Measurements from ENCODE around the gene CLRN3. TPM values are rescaled to one million over a fixed set of nuclear protein-coding genes. Genes with fewer than 3 reads are reported as not detected.

CLRN3 gene
- total RNA-seq, 4 donors from 2014 or later, result not detected

DNA sequence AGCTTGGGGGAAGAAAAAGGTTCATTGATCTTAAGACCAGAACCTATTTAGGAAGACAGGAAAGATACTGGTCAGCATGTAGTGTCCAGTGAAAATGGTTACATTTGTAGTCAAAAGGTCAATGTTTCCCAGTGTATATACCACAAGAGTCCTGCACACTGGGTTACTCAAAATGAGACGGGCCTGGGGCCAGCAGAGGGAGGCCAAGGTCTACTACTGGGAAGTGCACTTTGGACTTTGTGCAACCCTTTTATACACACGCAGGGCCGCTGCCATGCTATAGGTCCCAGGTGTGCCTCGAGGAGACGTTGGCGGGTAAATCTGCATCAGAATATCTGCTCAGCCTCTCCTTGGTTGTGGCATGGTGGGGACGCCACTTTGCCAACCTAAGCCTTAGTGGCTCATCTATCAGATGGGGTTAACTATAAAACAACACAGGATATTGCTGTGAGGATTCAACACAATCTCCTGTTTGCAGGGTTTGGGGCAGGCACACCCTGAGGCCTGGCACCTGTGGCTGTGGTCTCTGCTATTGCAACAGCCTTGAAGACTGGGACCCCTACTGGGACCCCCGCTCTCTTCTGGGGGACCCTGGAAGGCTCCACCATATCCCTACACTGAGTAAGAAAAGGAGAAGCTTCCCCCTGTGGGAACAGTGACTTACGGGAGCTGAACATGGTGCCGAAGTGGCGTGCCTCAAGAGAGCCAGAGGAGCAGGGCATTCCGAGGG is 19.7 kb downstream of the CLRN3 start:
- TF ChIP-seq, protein P1, sequence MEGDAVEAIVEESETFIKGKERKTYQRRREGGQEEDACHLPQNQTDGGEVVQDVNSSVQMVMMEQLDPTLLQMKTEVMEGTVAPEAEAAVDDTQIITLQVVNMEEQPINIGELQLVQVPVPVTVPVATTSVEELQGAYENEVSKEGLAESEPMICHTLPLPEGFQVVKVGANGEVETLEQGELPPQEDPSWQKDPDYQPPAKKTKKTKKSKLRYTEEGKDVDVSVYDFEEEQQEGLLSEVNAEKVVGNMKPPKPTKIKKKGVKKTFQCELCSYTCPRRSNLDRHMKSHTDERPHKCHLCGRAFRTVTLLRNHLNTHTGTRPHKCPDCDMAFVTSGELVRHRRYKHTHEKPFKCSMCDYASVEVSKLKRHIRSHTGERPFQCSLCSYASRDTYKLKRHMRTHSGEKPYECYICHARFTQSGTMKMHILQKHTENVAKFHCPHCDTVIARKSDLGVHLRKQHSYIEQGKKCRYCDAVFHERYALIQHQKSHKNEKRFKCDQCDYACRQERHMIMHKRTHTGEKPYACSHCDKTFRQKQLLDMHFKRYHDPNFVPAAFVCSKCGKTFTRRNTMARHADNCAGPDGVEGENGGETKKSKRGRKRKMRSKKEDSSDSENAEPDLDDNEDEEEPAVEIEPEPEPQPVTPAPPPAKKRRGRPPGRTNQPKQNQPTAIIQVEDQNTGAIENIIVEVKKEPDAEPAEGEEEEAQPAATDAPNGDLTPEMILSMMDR (IDR thresholded peaks at IDR 0.05; ENCODE audit: low read depth), result no peak

DNA sequence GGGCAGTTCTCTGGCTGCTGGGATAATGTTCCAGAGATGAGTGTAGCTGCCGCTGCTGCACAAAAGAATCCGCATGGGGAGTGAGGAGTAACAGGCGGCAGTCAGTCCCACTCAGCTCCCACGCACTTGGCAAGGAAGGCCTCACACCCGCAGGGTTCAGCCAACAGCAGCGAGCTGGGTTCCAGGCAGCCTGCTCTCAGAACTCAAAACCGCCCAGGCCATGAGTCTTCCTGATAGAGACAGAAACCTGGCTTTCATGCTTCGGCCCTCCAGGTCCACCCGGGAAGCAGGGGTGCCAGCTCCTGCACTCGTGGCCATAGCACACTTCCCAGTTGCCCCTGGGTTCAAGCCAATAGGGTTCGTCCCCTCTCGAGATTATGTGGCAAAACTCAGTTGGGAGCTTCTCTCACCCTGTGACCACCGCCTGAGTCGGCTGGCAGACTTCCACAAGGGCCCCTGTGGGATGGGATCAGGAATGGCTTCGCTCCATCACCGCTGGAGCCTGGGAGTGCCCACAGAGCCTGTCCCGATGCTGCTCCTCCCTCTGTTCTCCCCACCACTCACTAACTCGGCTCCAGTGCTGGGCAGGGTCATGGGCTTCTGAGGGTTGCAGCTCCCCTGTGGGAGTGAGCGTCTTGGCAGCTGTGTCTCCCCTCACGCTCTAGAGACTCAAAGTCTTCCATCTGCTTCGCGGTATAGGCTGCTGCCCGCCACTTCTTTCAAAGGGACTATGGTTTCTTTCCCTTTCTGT is 20.6 kb downstream of the CLRN3 start:
- TF ChIP-seq, protein P1 (IDR thresholded peaks at IDR 0.05; ENCODE audit: low read depth), result no peak

GRCh38 chr10:127871631-127872010 is 21.1 kb downstream of the CLRN3 start:
- TF ChIP-seq, protein P1 (IDR thresholded peaks at IDR 0.05; ENCODE audit: low read depth), result no peak

DNA sequence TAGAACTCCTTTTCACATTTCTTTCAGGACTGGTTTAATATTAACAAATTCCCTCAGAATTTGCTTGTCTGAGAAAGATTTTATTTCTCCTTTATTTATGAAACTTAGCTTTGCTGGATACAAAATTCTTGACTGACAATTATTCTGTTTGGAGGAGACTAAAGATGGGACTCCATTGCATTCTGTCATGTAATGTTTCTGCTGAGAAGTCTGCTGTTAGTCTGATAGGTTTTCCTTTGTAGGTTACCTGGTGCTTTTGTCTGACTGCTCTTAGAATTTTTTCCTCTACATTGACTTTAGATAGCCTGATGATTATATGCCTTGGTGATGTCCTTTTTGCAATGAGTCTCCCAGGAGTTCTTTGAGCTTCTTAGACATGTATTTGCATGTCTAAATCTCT is 23.4 kb downstream of the CLRN3 start:
- TF ChIP-seq, protein P1 (IDR thresholded peaks at IDR 0.05; ENCODE audit: low read depth), result no peak

GRCh38 chr10:127867805-127868204 is 24.9 kb downstream of the CLRN3 start:
- TF ChIP-seq, protein P1 (IDR thresholded peaks at IDR 0.05; ENCODE audit: low read depth), result no peak

GRCh38 chr10:127866276-127867013 is 26.3 kb downstream of the CLRN3 start:
- TF ChIP-seq, protein P1 (IDR thresholded peaks at IDR 0.05; ENCODE audit: low read depth), result no peak

Measured in subcutaneous adipose tissue (tissue), 4 donors.